Spleen (tissue), 7 donors: ENCODE results near the gene CDIPT.

Experiments
- CTCF ChIP-seq, 11 experiments: fragments of 200-600 bp in 7 of 11; fragments of 450-650 bp in 4 of 11; sonication (generic) in 4 of 11; IDR thresholded peaks in 8 of 11; conservative IDR thresholded peaks in 3 of 11; 1 replicate in 7 of 11; 2 replicates in 4 of 11; pipeline versions ENCODE4 v1.4.0 to v1.8.0; 2016 to 2021; ENCODE audit warnings: antibody characterized with exemption in 11 of 11, inconsistent platforms in 4 of 11, mild to moderate bottlenecking in 1 of 11
- POLR2A ChIP-seq, 3 donors: fragments of 450-650 bp; IDR thresholded peaks; one replicate each; pipeline ENCODE4 v1.5.1; 2017; ENCODE audit warnings: antibody characterized with exemption in 3 of 3, mild to moderate bottlenecking in 1 of 3
- donor health status: DM: no; HTN: no; CAD: no; lungs with moderate emphysema.
- donor health status: DM: no; HTN: no; CAD: no.
- donor health status: DM: no; HTN: no; CAD: no.

DNA sequence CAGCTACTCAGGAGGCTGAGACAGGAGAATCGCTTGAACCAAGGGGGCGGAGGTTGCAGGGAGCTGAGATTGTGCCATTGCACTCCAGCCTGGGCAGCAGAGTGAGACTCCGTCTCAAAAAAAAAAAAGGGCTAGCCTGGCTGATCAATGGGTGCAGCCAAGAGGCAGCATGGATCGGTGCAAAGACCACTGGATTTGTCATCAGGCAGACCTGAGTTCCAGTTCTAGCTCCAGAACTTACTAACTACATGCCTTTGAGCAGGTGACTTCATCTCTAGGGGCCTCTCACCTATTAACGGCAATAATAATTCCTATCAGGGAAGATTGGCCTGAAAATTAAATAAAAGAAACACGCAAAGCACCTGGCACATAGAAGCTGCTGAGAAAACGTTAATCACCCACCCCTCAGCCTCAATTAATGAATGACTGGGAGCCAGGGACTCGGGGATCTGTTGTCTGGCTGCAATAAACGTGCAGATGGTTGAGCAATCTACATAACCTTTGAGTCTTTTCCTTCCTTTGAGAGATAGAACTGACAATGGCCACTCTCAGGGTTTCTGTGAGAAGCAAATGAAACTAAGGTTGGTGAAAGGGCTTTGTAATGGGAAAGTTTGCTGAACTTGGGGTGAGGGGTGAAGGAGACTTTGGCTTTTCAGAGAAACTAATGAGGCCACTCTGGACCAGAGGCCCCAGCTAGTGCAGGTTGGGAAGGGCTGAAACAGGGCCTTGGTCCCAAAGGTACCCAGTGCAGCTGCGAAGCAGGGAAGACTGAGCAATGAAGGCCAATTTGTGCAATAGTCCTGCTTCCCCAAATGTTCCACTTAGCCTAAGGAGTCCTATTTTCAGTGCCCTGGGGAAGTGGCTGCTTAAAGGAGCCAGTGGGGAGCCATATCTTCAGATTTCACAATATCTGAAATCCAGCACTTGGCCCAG, 28.8 kb upstream of the CDIPT start:
- no peak for TF ChIP-seq CTCF (IDR thresholded peaks at IDR 0.05 in 8 of 11, conservative IDR thresholded peaks at IDR 0.05 in 3 of 11)
- TF ChIP-seq POLR2A (IDR thresholded peaks at IDR 0.05), result no peak
